PC-3 (cell line): Measurements from ENCODE around the gene FUT7.

Experiments
- CTCF ChIP-seq: fragments of 300-600 bp; sonication (generic); conservative IDR thresholded peaks from 2 replicates; pipeline ENCODE4 v1.5.1; 2017; ENCODE audit warnings: antibody characterized with exemption, low read depth, mild to moderate bottlenecking, low read length
- EZH2 ChIP-seq: fragments of 300-600 bp; sonication (generic); IDR thresholded peaks from one replicate; pipeline ENCODE4 v1.6.1; 2017; ENCODE audit warnings: antibody characterized with exemption, mild to moderate bottlenecking, low read length; ENCODE audit not compliant: unreplicated experiment
- EZH2phosphoT487 ChIP-seq: fragments of 300-600 bp; sonication (generic); IDR thresholded peaks from 2 replicates; pipeline ENCODE4 v1.6.1; 2018; ENCODE audit warnings: mild to moderate bottlenecking, antibody characterized with exemption, low read length, borderline replicate concordance

- TF ChIP-seq CTCF (no peak), EZH2 (no peak), EZH2phosphoT487 (no peak)
These were observed 21.8 kb downstream of the FUT7 start for GRCh38 chr9:137009938-137010732.
